ENCODE measurements around the gene CCDC63.

The CCDC63 gene

GRCh38 chr12:110863161-110863560 is 16.4 kb downstream of the CCDC63 start:
- no peak for DNase-seq (ENCODE audit: low spot score)
- ChIA-PET CTCF (interaction anchor here (0.6 kb wide), 1 partner anchor 62 kb away, joined by 4 read pairs; no protein-coding TSS in a partner anchor), POLR2A (ENCODE audit: low non-redundant PET) (no interaction called here)
- TF ChIP-seq, protein P1, sequence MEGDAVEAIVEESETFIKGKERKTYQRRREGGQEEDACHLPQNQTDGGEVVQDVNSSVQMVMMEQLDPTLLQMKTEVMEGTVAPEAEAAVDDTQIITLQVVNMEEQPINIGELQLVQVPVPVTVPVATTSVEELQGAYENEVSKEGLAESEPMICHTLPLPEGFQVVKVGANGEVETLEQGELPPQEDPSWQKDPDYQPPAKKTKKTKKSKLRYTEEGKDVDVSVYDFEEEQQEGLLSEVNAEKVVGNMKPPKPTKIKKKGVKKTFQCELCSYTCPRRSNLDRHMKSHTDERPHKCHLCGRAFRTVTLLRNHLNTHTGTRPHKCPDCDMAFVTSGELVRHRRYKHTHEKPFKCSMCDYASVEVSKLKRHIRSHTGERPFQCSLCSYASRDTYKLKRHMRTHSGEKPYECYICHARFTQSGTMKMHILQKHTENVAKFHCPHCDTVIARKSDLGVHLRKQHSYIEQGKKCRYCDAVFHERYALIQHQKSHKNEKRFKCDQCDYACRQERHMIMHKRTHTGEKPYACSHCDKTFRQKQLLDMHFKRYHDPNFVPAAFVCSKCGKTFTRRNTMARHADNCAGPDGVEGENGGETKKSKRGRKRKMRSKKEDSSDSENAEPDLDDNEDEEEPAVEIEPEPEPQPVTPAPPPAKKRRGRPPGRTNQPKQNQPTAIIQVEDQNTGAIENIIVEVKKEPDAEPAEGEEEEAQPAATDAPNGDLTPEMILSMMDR (conservative IDR thresholded peaks at IDR 0.05; ENCODE audit: low read depth) = no peak
- no peak overlapping the region for H3K27ac ChIP-seq

- no peak for DNase-seq (ENCODE audit: low spot score)
- POLR2A ChIA-PET (ENCODE audit: low non-redundant PET) = interaction anchor here (0.6 kb wide), 1 partner anchor 11 kb away, joined by 6 read pairs; no protein-coding TSS in a partner anchor
- H3K27ac ChIP-seq = no peak overlapping the region
- TF ChIP-seq, protein P1 (conservative IDR thresholded peaks at IDR 0.05; ENCODE audit: low read depth) = no peak
- CTCF ChIA-PET = no interaction called here
Measured at GRCh38 chr12:110865521-110865920, 18.7 kb downstream of the CCDC63 start.

- TF ChIP-seq, protein P1 (conservative IDR thresholded peaks at IDR 0.05; ENCODE audit: low read depth) = no peak
- CTCF ChIA-PET = no interaction called here
- no peak for DNase-seq (ENCODE audit: low spot score)
- POLR2A ChIA-PET (ENCODE audit: low non-redundant PET) = no interaction called here
- H3K27ac ChIP-seq = no peak overlapping the region
Measured at GRCh38 chr12:110869026-110869425, 22.2 kb downstream of the CCDC63 start.

- no peak overlapping the region for H3K27ac ChIP-seq
- ChIA-PET CTCF (interaction anchor here (0.6 to 0.7 kb wide), 2 partner anchors 46 to 419 kb away, joined by 3 to 5 read pairs; no protein-coding TSS in a partner anchor), POLR2A (ENCODE audit: low non-redundant PET) (no interaction called here)
- TF ChIP-seq, protein P1 (conservative IDR thresholded peaks at IDR 0.05; ENCODE audit: low read depth) = no peak
- DNase-seq (ENCODE audit: low spot score) = no peak
Measured at GRCh38 chr12:110869803-110870202, 23.0 kb downstream of the CCDC63 start.

DNA sequence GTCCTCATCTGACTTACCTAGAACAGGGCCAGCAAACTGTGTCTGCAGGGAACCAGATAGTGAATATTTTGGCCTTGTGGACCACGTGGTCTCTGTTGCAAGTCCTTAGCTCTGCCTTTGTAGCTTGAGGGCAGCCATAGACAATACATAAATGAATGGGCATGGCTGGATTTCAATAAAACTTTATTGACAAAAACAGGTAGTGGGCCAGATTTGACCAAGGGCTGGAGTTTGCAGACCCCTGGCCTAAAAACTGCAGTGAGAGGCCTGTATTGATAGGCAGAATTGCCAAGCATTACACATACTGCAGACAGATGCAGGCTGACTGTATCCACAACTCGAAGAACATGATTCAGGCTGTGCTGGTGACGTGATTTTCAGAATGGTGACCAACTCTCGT is 25.3 kb downstream of the CCDC63 start:
- DNase-seq (ENCODE audit: low spot score) = no peak
- CTCF ChIA-PET = no interaction called here

GRCh38 chr12:110874351-110874750 is 27.6 kb downstream of the CCDC63 start:
- ChIA-PET CTCF (interaction anchor here (0.6 to 0.7 kb wide), 3 partner anchors 13 to 217 kb away, joined by 3 to 6 read pairs (median 5); no protein-coding TSS in a partner anchor), POLR2A (ENCODE audit: low non-redundant PET) (no interaction called here)
- H3K27ac ChIP-seq = no peak overlapping the region
- DNase-seq (ENCODE audit: low spot score) = no peak
- TF ChIP-seq, protein P1 (conservative IDR thresholded peaks at IDR 0.05; ENCODE audit: low read depth) = no peak

More for the DNA sequence above, 25.3 kb downstream of the CCDC63 start:
- POLR2A ChIA-PET (ENCODE audit: low non-redundant PET) = no interaction called here
- TF ChIP-seq, protein P1 (conservative IDR thresholded peaks at IDR 0.05; ENCODE audit: low read depth) = no peak
- H3K27ac ChIP-seq = no peak overlapping the region

Data from RWPE1 (cell line).